Activated naive CD4-positive, alpha-beta T cell treated with anti-CD3 and anti-CD28 coated beads, Interleukin-2, amount 50 U/mL, for 72 hours (primary cell): Measurements from ENCODE around the gene MYO5B. TPM values are rescaled to one million over a fixed set of nuclear protein-coding genes. Genes with fewer than 3 reads are reported as not detected.

ENCODE experiments used
- ATAC-seq, 2 donors: fragments of 150-1000 bp; cut with Tn5 transposase; 2 replicates each; pipeline ENCODE4 v1.10.0; 2021; ENCODE audit warnings: mild to moderate bottlenecking in 2 of 2, moderate library complexity in 2 of 2
- DNase-seq, 2 donors: peaks; one replicate each; pipeline ENCODE4 v3.0.0; 2021 to 2022; ENCODE audit warnings: low spot score in 2 of 2
- H3K27ac Mint-ChIP-seq, 2 donors: one replicate each; pipeline ENCODE4 v1.8.0; 2022; ENCODE audit warnings: mild to moderate bottlenecking in 2 of 2, mixed read lengths in 2 of 2
- H3K36me3 Mint-ChIP-seq, 2 donors: one replicate each; pipeline ENCODE4 v1.8.0; 2022; ENCODE audit warnings: mixed read lengths in 2 of 2
- H3K9me3 Mint-ChIP-seq, 2 donors: one replicate each; pipeline ENCODE4 v1.8.0; 2022; ENCODE audit warnings: mixed read lengths in 2 of 2
- total RNA-seq, 2 donors: library from RNA; stranded (reverse); gene quantifications; one replicate each; pipeline ENCODE4 v1.2.3, GENCODE V29; 2022

MYO5B gene
- total RNA-seq, 2 donors from 2014 or later, result 0.27 to 0.41 TPM

GRCh38 chr18:50039746-50040145, 155.2 kb downstream of the MYO5B start:
- ATAC-seq (no peak), DNase-seq (no peak)
- H3K9me3 Mint-ChIP-seq, result no peaks in the 10 kb centered on the region
- H3K36me3 Mint-ChIP-seq, result peaks cover 0 to 5% of the 10 kb centered on the region in 2 donors
- H3K27ac Mint-ChIP-seq, result no peak overlapping the region

- peak; percentile 46 to 80 for ATAC-seq
- no peaks in the 10 kb centered on the region for H3K9me3 Mint-ChIP-seq
- DNase-seq, result no peak
Measured at GRCh38 chr18:50038448-50038847, 156.5 kb downstream of the MYO5B start.

GRCh38 chr18:50034029-50034428, 160.9 kb downstream of the MYO5B start:
- ATAC-seq, result peak in 1 of 2 donors; percentile 34
- no peaks in the 10 kb centered on the region for H3K9me3 Mint-ChIP-seq
- H3K27ac Mint-ChIP-seq, result no peak overlapping the region
- peaks cover 0 to 5% of the 10 kb centered on the region in 2 donors for H3K36me3 Mint-ChIP-seq
- DNase-seq, result no peak

More at GRCh38 chr18:50038448-50038847, 156.5 kb downstream of the MYO5B start:
- peaks cover 0 to 5% of the 10 kb centered on the region in 2 donors for H3K36me3 Mint-ChIP-seq
- no peak overlapping the region for H3K27ac Mint-ChIP-seq

GRCh38 chr18:50033004-50033403, 161.9 kb downstream of the MYO5B start:
- Mint-ChIP-seq H3K9me3 (no peaks in the 10 kb centered on the region), H3K27ac (peak overlapping the region in 1 of 2 donors; percentile 5), H3K36me3 (no peaks in the 10 kb centered on the region)
- peak in 1 of 2 donors; percentile 32 for ATAC-seq
- no peak for DNase-seq

- DNase-seq (no peak), ATAC-seq (no peak)
- Mint-ChIP-seq H3K9me3 (peaks cover 3 to 4% of the 10 kb centered on the region in 2 donors), H3K36me3 (peaks cover 4% of the 10 kb centered on the region in 2 donors), H3K27ac (no peak overlapping the region)
Measured at GRCh38 chr18:50030146-50030545, 164.8 kb downstream of the MYO5B start.

- no peak overlapping the region for H3K27ac Mint-ChIP-seq
- DNase-seq (no peak), ATAC-seq (no peak)
- peaks cover 4% of the 10 kb centered on the region in 2 donors for H3K9me3 Mint-ChIP-seq
- peaks cover 4 to 6% of the 10 kb centered on the region in 2 donors for H3K36me3 Mint-ChIP-seq
Measured at GRCh38 chr18:50027996-50028395, 167.0 kb downstream of the MYO5B start.

GRCh38 chr18:50024466-50024865, 170.5 kb downstream of the MYO5B start:
- ATAC-seq (no peak), DNase-seq (no peak)
- H3K36me3 Mint-ChIP-seq, result peaks cover 4 to 6% of the 10 kb centered on the region in 2 donors
- peaks cover 4% of the 10 kb centered on the region in 2 donors for H3K9me3 Mint-ChIP-seq
- no peak overlapping the region for H3K27ac Mint-ChIP-seq

GRCh38 chr18:50022985-50023384, 172.0 kb downstream of the MYO5B start:
- ATAC-seq (no peak), DNase-seq (no peak)
- no peak overlapping the region for H3K27ac Mint-ChIP-seq
- H3K36me3 Mint-ChIP-seq, result peaks cover 4 to 6% of the 10 kb centered on the region in 2 donors
- H3K9me3 Mint-ChIP-seq, result peaks cover 4% of the 10 kb centered on the region in 2 donors

GRCh38 chr18:50014606-50015005, 180.3 kb downstream of the MYO5B start:
- DNase-seq (no peak), ATAC-seq (no peak)
- Mint-ChIP-seq H3K9me3 (no peaks in the 10 kb centered on the region), H3K27ac (no peak overlapping the region), H3K36me3 (no peaks in the 10 kb centered on the region)

- ATAC-seq (no peak), DNase-seq (no peak)
- Mint-ChIP-seq H3K9me3 (no peaks in the 10 kb centered on the region), H3K27ac (no peak overlapping the region), H3K36me3 (no peaks in the 10 kb centered on the region)
Measured at GRCh38 chr18:50013363-50014138, 181.4 kb downstream of the MYO5B start.

- no peaks in the 10 kb centered on the region for H3K36me3 Mint-ChIP-seq
- ATAC-seq, result no peak
- DNase-seq, result no peak
- no peaks in the 10 kb centered on the region for H3K9me3 Mint-ChIP-seq
- H3K27ac Mint-ChIP-seq, result no peak overlapping the region
Measured at GRCh38 chr18:50011813-50012435, 183.0 kb downstream of the MYO5B start.

GRCh38 chr18:50009773-50010335, 185.1 kb downstream of the MYO5B start:
- no peaks in the 10 kb centered on the region for H3K36me3 Mint-ChIP-seq
- no peak overlapping the region for H3K27ac Mint-ChIP-seq
- ATAC-seq, result peak; percentile 93 to 94

GRCh38 chr18:50008306-50008705, 186.6 kb downstream of the MYO5B start:
- DNase-seq, result no peak
- no peak for ATAC-seq
- Mint-ChIP-seq H3K36me3 (no peaks in the 10 kb centered on the region), H3K9me3 (no peaks in the 10 kb centered on the region), H3K27ac (no peak overlapping the region)

More at GRCh38 chr18:50009773-50010335, 185.1 kb downstream of the MYO5B start:
- peak; percentile 42 to 57 for DNase-seq
- no peaks in the 10 kb centered on the region for H3K9me3 Mint-ChIP-seq

- DNase-seq (no peak), ATAC-seq (no peak)
- no peaks in the 10 kb centered on the region for H3K36me3 Mint-ChIP-seq
- H3K9me3 Mint-ChIP-seq, result no peaks in the 10 kb centered on the region
- H3K27ac Mint-ChIP-seq, result no peak overlapping the region
Measured at GRCh38 chr18:50006470-50007046, 188.4 kb downstream of the MYO5B start.

- H3K36me3 Mint-ChIP-seq, result no peaks in the 10 kb centered on the region
- ATAC-seq (no peak), DNase-seq (no peak)
- H3K27ac Mint-ChIP-seq, result no peak overlapping the region
- H3K9me3 Mint-ChIP-seq, result no peaks in the 10 kb centered on the region
Measured at GRCh38 chr18:50004013-50004412, 190.9 kb downstream of the MYO5B start.

GRCh38 chr18:50002781-50003180, 192.2 kb downstream of the MYO5B start:
- ATAC-seq (no peak), DNase-seq (no peak)
- H3K9me3 Mint-ChIP-seq, result no peaks in the 10 kb centered on the region
- H3K27ac Mint-ChIP-seq, result no peak overlapping the region
- no peaks in the 10 kb centered on the region for H3K36me3 Mint-ChIP-seq

- ATAC-seq (no peak), DNase-seq (no peak)
- no peaks in the 10 kb centered on the region for H3K36me3 Mint-ChIP-seq
- H3K9me3 Mint-ChIP-seq, result no peaks in the 10 kb centered on the region
- no peak overlapping the region for H3K27ac Mint-ChIP-seq
Measured at GRCh38 chr18:50000227-50000626, 194.7 kb downstream of the MYO5B start.
